HEK293T (cell line): ENCODE data around the gene GPT2.

Source experiments
- ARNT ChIP-seq: fragments of 450-650 bp; IDR thresholded peaks from 2 replicates; pipeline ENCODE4 v1.6.1; 2017; ENCODE audit warnings: mild to moderate bottlenecking
- FOXK2 ChIP-seq: fragments of 450-650 bp; IDR thresholded peaks from 2 replicates; pipeline ENCODE4 v1.6.1; 2016; ENCODE audit warnings: mild to moderate bottlenecking
- FOXM1 ChIP-seq: fragments of 450-650 bp; IDR thresholded peaks from 2 replicates; pipeline ENCODE4 v1.6.1; 2017; ENCODE audit warnings: mild to moderate bottlenecking, borderline replicate concordance
- L3MBTL2 ChIP-seq: fragments of 450-650 bp; conservative IDR thresholded peaks from 2 replicates; pipeline ENCODE4 v1.6.1; 2016; ENCODE audit warnings: mild to moderate bottlenecking
- SUZ12 ChIP-seq: fragments of 450-650 bp; IDR thresholded peaks from 2 replicates; pipeline ENCODE4 v1.6.1; 2016; ENCODE audit warnings: mild to moderate bottlenecking
- ZNF384 ChIP-seq: fragments of 450-650 bp; IDR thresholded peaks from 2 replicates; pipeline ENCODE4 v1.6.1; 2016

- no peak for TF ChIP-seq SUZ12
- TF ChIP-seq FOXK2 = no peak
- no peak for TF ChIP-seq FOXM1
- no peak for TF ChIP-seq ZNF384
- no peak for TF ChIP-seq L3MBTL2
- TF ChIP-seq ARNT = no peak
Measured at GRCh38 chr16:46843898-46844642, 40.1 kb upstream of the GPT2 start.
